Activated CD4-positive, alpha-beta T cell treated with anti-CD3 and anti-CD28 coated beads, Interleukin-2, amount 50 U/mL, for 24 hours (primary cell): Measurements from ENCODE around the gene KLF11.
"Not testable (repeated sequence)": the region's sequence is repeated elsewhere in the genome, so short reads cannot be mapped to it uniquely, and the experiment has no call there.

Experiments
- DNase-seq, 2 donors: peaks; one replicate each; pipeline ENCODE4 v3.0.0-alpha.2; 2020; ENCODE audit warnings: low read depth in 1 of 2, low spot score in 1 of 2

The KLF11 gene

DNA sequence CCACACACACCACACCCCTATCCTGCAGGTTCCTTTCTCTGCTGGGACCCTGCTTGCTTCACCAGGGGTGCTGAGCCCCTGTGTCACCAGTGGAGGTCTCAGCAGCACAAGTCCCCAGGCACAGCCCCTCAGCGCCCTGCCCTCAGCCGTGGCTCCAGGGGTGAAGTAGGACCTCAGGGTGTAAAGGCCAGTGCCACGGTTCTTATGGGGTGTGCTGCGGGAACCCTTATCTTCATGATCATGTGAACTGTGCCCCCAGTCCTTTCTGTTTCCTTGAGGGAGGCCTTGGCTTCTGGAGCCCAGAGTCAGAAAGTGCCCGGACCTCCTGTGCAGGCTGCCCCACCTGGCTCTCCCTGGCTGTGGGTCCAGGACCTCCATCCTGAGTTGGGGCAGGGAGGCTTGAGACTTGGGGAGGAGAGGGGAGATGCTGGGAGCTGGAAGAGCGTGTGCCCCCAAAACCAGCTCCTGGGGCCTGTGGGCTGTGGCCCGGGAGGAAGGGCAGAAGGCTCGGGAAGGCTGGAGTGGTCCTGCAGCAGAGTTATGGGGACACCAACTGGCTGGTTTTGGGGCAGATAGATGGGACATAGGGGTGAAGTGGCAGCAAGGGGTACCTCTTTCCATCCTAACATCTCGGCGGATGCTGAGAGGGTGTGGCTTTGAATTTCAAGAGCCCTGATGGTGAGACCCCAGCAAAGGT lies 20.2 kb upstream of the KLF11 start:
- DNase-seq: no peak

GRCh38 chr2:10026940-10027569 lies 16.3 kb upstream of the KLF11 start:
- no peak for DNase-seq

- no peak for DNase-seq
Observed at GRCh38 chr2:10027660-10028330, 15.6 kb upstream of the KLF11 start.

DNA sequence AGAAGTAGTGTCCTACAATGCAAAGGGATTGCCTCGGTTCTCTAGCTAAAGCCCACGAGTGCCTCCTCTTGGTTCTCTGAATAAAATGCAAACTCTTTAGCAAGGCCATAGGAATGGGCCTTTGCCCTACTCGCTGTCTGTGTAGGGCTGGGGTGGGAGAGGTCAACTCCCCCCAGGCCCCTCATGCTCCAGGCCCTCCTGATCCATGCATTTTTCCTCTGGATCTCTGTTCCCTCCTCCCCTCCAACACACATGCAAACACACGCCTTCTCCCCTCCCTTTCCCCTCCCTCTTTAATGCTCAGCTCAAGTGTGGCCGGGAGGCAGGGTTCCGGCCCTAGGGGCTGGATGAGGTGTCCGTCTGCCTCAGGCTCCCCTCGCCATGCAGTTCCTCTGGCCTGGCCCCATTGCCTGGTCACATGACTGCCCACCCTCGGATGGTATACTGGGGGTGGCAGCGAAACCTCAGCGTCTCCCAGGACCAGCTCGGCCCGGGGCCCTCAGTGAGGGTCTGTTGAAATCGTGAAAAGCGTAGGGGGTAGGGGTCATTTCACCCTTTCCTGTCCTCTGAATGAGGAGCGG lies 14.9 kb upstream of the KLF11 start:
- no peak for DNase-seq

DNA sequence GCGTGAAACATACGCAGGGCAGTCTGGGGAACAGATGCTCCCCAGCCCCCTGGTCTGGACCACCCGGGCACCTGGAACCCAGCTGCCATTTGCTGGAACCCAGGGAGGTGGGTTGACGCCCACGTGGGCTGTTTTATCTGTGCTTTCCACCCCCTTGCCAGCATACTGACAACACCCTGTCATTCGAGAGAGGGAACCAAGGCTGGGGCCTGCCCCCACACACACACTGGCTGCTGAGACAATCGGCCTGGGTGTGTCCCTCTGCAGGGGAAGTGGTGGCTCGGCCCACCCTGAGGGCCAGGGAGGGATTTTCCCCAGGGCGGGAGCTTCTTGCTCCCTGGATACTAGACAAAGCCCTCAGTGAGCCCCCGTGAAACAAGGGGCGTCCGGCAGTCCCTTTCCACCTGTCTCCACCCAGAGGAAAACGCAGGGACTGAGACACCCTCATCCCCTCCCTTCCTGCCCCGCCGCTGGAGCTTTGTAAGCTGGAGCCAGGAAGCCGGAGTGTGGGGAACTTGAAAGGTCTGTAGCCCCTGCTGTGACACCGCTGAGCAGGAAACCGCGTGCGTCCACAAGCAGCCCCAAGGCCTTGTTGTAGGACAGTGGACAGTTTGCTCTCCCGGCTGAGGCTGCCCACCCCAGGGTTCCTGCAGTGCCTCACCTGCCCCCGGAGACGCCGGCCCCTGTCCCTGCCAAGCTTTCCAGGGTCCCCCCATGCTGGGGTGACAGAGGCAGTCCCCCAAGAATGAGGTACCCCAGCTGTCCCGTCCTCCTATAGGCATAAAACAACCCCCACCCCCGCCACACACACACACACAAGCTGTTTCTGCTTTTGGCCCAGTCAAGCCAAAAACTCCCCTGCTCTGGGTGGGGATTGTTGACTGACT lies 14.1 kb upstream of the KLF11 start:
- DNase-seq: no peak

DNA sequence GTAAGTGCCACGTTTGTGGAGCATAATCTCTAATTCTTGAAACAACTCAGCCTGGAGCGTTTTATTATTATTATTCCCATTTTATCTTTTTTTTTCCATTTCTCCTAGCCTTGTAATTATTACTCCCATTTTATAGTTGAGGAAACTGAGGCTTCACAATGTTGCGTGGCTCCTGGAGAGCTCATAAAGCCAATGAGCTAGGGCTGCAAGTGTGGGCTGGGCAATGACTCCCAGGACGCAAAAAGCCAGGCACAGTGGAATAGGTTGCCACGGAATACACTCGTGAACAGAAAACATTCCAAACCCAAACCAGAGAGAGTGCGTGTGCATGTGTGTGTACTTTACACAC lies 13.5 kb upstream of the KLF11 start:
- no peak for DNase-seq

DNA sequence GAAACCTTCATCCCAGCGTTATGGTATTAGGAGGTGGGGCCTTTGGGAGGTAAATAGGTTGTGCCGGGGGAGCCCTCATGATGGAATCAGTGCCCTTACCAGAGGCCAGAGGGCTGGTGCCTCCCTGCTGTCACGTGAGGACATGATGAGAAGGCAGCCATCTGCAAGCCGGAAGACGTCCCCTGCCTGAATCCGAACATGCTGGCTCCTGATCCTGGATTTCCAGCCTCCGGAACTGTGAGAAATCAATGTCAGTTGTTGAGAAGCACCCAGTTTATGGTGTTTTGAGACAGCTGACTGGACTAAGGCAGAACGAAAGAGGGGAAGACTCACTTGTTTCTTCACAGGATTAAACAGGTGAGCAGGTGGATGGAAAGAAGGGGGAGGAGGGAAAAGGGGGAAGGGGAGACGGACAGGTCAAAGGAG lies 13.0 kb upstream of the KLF11 start:
- DNase-seq: no peak

- DNase-seq: not testable (repeated sequence)
Observed at GRCh38 chr2:10030798-10031197, 12.6 kb upstream of the KLF11 start.

GRCh38 chr2:10031886-10032745 lies 11.2 kb upstream of the KLF11 start:
- DNase-seq: no peak

GRCh38 chr2:10032746-10033105 lies 10.6 kb upstream of the KLF11 start:
- DNase-seq: no peak

DNA sequence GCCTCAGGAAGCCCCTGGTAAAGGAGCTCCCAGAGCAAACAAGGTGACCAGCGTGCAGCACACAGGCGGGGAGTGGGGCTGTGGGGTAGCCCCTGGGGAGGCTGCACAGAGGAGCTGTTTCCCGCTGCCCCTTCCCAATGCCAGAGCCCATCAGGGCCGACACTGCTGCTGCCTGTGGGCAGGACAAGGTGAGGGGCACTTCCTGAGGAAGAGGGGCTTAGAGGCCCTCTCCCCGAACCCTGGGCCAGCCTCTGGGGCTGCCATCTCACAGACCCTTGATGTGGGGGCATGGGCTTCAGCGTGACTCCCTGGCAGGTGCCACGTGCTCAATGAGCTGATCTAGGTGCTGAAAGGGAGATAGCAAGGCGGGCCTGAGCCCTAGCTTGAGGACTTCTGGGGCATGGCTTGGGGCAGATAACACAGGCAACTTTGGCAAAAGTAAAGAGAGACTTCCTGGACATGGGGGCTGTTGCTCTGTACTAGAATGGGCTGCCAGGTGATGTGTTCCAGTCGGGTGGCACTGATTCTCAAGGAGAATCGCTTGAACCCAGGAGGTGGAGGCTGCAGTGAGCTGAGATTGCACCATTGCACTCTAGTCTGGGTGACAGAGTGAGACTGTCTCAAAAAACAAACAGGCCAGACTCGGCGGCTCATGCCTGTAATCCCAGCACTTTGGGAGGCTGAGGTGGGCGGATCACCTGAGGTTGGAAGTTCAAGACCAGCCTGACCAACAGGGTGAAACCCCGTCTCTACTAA lies 9.9 kb upstream of the KLF11 start:
- no peak for DNase-seq

DNA sequence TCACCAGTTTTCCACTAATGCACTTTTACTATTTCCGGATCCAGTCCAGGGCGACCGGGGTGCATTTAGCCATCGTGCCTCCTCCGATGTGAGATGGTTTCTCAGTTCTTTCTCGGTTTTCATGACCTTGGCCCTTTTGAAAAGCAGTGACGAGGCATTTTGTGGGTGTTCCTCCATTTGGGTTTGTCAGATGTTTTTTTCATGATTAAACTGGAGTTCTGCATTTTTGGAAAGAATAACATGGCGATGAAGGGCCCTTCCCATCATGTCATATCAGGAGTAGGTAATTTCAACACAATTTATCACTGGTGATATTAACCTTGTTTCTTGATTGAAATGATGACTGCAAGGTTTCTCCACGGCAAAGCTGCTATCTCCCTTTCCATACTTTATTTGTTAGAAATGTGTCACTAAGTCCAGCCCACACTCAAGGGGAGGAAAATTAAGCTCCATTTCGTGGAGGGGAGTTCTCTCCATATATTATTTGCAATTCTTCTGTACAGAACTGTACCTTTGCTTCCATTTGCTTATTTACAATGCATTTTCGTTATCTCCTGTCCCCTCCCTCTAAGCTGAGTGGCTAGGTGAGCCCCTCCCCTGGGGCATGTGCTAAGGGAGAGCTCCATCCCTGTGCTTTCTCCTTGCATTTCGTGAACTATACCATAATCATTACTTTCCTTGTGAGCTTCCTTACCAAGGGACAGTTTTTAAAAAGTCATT lies 8.9 kb upstream of the KLF11 start:
- DNase-seq: no peak

GRCh38 chr2:10035053-10035422 lies 8.3 kb upstream of the KLF11 start:
- no peak for DNase-seq

DNA sequence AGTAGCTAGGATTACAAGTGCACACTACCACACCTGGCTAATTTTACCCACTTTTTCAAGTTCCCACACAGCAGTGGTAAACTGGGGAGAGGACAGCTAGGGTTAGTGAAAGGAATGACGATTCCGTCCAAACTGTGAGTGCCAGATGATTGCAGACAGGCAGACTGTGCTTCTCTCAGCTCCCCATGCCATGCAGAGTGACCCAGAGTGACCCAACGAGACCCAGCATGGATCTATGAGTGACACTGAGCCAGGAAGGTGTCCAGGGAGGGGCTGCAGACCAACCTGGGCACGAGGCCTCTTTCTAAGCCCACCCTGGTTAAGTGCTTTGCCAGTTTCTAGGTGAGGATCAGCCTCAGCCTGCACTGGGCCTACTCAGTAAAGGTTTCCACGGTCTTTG lies 7.7 kb upstream of the KLF11 start:
- no peak for DNase-seq

DNA sequence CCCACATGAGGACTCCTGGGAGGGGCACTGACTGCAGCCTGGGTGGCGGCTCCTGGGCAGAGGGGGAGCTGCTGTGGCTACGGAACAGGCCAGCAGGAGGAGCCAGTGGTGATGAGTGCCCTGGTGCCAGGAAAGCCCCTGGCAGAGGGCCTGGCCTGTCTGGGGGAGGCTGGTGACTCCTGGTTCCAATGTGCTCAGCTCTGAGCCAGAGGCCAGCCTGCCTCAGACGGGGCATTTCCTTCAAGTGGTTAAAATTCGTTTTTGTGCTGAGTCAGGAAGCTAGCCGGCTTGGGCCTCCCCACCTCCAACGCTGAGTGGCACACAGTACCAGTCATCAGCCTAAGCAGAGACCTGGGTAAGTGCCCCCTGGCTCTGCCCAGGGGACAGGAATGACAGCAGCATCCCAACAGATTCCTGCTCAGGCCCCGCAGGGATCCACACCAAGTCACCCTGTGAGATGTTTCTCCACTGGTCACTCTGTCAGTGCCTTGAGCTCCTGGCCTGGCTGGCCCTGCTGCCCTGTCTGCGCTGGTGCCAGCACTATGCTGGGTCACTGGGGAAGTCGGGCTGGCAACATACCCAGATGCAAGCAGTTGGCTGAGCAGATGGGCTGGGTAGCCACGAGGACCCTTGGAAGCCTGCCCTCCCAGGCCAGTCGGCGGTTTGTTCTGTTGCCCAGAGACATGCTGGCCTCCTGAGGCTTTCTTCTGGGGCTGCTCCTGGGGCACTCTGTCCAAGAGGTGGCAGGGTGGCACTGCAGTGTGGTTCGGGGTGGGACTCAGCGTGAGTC lies 7.1 kb upstream of the KLF11 start:
- no peak for DNase-seq

DNA sequence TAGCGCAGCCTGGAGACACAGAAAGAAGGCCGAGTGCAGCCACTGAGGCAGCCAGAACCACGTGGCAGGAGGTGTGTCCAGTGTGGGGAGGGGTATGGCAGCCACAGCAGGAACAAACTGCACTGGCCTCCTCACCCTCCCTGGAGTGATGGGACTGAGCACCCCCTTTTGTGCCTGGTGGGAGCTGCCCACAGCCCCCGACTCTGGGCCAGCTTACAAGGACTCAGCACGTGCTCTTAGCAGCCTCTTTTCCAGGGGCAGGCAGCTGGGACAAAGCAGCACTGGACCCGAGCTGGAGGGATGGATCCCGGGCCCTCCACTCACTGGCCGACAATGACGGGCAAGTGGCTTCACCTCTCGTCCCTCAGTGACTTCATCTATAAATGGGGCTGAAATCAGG lies 5.2 kb upstream of the KLF11 start:
- no peak for DNase-seq

DNA sequence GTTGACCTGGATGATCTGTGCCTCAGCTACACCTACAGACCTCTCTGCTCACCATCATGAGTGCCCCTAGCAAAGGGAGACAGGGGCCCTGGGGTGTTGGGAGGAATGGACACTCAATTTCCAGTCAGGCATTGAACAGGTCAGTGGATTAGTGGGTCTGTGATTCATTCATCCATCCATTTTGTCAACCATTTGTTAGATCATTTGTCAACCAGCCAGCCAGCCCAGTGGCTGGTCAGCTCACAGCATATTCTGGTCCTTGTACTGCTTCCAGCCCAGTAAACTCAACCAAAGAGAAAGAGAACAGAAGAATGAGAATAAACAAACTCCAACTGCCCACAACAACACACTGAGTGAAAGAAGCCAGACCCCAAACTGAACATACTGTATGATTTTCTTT lies 4.6 kb upstream of the KLF11 start:
- no peak for DNase-seq

- DNase-seq: no peak
Observed at GRCh38 chr2:10039658-10040410, 3.5 kb upstream of the KLF11 start.
